Measurements from ENCODE around the gene TSHZ2. TPM values are rescaled to one million over a fixed set of nuclear protein-coding genes. Genes with fewer than 3 reads are reported as not detected.
"Not testable (repeated sequence)": the region's sequence is repeated elsewhere in the genome, so short reads cannot be mapped to it uniquely, and the experiment has no call there.

Gene TSHZ2
- total RNA-seq, 2 donors from 2014 or later = 3.3 to 6.2 TPM

DNA sequence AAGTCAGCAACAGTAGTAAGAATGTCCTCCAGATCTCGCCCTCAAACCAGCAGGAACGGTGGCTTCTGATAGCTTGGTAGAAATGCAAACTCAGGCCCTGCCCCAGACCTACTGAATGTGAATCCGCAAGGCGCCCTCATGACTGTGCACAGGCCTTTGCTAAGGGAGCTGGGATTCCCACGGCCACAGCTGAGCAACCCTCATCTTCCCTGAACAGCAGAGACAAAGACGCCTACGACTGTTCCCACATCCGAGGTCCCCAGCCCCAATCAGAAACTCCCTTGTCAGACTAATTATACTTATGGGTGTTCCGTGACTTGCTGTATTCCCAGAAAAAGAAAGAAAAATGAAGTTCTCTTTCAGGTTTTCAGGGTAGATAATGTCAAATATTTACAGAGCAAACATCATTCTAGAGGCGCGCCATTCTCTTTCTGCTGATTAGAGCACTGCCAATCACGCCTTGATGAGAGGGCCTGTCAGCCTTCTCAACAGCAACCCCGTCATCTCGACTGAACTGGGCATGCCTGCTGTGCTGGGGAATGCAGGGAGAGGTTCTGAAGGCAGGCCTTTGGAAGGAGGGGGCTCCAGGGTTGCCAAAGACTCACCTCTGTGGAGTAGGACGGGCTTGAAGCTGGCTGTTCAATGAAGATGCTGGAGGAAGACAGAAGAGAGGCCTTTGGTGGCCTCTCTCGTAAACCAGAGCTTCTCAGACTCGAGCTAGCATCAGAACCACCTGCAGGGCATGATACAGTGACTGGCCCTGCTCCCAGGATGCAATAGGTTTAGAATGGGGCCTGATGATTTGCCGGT lies 541.5 kb downstream of the TSHZ2 start:
- no peaks in the 10 kb centered on the region for H3K9me3 ChIP-seq
- H3K4me3 ChIP-seq = no peak overlapping the region
- no peaks in the 10 kb centered on the region for H3K27me3 ChIP-seq
- no peak for DNase-seq (ENCODE audit: low spot score)
- TF ChIP-seq CTCF (IDR thresholded peaks at IDR 0.05) = no peak
- no peaks in the 10 kb centered on the region for H3K4me1 ChIP-seq
- no peak overlapping the region for H3K27ac ChIP-seq
- H3K36me3 ChIP-seq = no peaks in the 10 kb centered on the region

DNA sequence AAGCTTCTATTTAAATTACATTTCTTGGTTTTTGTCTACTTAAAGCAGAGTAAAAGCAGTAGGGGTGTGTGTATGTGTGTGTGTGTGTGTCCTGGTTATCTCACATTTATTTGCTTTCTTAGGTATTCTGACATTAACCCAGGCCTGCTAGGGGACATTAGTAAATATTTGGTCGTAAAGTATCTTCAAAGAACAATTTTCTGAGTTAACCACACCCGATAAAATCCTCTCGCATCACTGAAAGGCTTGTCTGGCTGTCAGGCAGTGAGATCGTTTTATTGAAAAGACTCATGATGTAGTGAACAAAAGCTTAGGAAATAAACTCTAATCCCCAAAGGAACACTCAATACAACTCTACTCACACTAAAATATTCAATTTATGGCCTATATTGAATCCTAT lies 543.6 kb downstream of the TSHZ2 start:
- Histone ChIP-seq H3K27ac (no peak overlapping the region), H3K36me3 (no peaks in the 10 kb centered on the region), H3K4me1 (no peaks in the 10 kb centered on the region), H3K27me3 (no peaks in the 10 kb centered on the region), H3K4me3 (no peak overlapping the region), H3K9me3 (no peaks in the 10 kb centered on the region)
- DNase-seq (ENCODE audit: low spot score) = no peak
- TF ChIP-seq CTCF (IDR thresholded peaks at IDR 0.05) = no peak

- TF ChIP-seq CTCF (IDR thresholded peaks at IDR 0.05) = no peak
- DNase-seq (ENCODE audit: low spot score) = no peak
- no peaks in the 10 kb centered on the region for H3K27me3 ChIP-seq
- no peak overlapping the region for H3K4me3 ChIP-seq
- no peaks in the 10 kb centered on the region for H3K36me3 ChIP-seq
- no peak overlapping the region for H3K27ac ChIP-seq
- no peaks in the 10 kb centered on the region for H3K9me3 ChIP-seq
- no peaks in the 10 kb centered on the region for H3K4me1 ChIP-seq
These were observed 545.0 kb downstream of the TSHZ2 start for GRCh38 chr20:53517146-53517545.

- H3K36me3 ChIP-seq; H3K9me3 ChIP-seq; H3K4me3 ChIP-seq; DNase-seq (ENCODE audit: low spot score); H3K27me3 ChIP-seq; H3K27ac ChIP-seq; H3K4me1 ChIP-seq: not testable (repeated sequence)
These were observed 549.3 kb downstream of the TSHZ2 start for GRCh38 chr20:53521421-53521820.

DNA sequence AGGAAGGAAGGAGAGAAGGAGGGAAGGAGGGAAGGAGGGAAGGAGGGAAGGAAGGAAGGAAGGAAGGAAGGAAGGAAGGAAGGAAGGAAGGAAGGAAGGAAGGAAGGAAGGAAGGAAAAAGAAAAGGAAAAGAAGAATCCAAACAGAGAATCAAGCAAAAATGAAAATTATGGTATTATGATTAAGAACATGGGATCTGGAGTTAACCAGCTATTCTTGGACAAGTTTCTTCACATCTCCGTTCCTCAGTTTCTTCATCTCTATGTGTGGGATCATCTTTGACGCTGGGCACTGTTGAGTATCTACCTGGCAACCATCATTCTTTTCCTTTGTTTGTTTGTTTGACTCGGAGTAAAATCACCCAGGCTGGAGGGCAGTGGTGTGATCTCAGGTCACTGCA lies 549.9 kb downstream of the TSHZ2 start:
- Histone ChIP-seq H3K27me3 (no peaks in the 10 kb centered on the region), H3K36me3 (no peaks in the 10 kb centered on the region), H3K4me1 (no peaks in the 10 kb centered on the region), H3K27ac (no peak overlapping the region), H3K4me3 (no peak overlapping the region), H3K9me3 (no peaks in the 10 kb centered on the region)
- DNase-seq (ENCODE audit: low spot score) = no peak
- TF ChIP-seq CTCF (IDR thresholded peaks at IDR 0.05) = no peak

DNA sequence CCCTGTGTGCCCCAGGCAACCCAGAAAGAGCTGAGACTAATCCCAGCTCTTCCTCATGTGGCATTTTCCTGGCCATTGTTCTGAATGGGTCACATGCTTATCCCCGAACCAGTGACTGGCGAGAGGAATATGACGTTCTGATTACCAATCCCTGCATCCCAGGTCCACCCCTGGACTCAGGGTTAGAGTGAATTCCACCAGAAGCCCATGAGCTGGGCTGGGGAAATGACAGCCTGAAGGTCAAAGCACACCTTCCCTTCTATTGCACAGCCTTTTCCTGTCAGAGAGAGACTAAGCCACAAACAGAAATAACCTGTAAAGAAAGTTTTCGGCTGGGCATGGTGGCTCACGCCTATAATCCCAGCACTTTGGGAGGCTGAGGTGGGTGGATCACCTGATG lies 550.5 kb downstream of the TSHZ2 start:
- H3K27me3 ChIP-seq = no peaks in the 10 kb centered on the region
- no peak for TF ChIP-seq CTCF (IDR thresholded peaks at IDR 0.05)
- no peak for DNase-seq (ENCODE audit: low spot score)
- no peaks in the 10 kb centered on the region for H3K9me3 ChIP-seq
- no peaks in the 10 kb centered on the region for H3K4me1 ChIP-seq
- H3K4me3 ChIP-seq = no peak overlapping the region
- no peaks in the 10 kb centered on the region for H3K36me3 ChIP-seq
- no peak overlapping the region for H3K27ac ChIP-seq

DNA sequence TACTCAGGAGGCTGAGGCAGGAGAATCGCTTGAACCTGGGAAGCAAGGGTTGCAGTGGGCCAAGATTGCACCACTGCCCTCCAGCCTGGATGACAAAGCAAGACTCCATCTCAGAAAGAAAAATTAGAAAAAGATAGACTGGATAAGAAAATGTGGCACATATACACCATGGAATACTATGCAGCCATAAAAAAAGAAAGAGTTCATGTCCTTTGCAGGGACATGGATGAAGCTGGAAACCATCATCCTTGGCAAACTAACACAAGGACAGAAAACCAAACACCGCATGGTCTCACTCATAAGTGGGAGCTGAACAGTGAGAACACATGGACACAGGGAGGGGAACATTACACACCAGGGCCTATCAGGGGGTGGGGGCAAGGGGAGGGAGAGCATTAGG lies 551.5 kb downstream of the TSHZ2 start:
- not testable (repeated sequence) for H3K36me3 ChIP-seq; H3K4me1 ChIP-seq; H3K4me3 ChIP-seq; H3K9me3 ChIP-seq; H3K27me3 ChIP-seq; DNase-seq (ENCODE audit: low spot score); H3K27ac ChIP-seq
